ENCODE measurements around the gene KAZN.

KAZN gene

DNA sequence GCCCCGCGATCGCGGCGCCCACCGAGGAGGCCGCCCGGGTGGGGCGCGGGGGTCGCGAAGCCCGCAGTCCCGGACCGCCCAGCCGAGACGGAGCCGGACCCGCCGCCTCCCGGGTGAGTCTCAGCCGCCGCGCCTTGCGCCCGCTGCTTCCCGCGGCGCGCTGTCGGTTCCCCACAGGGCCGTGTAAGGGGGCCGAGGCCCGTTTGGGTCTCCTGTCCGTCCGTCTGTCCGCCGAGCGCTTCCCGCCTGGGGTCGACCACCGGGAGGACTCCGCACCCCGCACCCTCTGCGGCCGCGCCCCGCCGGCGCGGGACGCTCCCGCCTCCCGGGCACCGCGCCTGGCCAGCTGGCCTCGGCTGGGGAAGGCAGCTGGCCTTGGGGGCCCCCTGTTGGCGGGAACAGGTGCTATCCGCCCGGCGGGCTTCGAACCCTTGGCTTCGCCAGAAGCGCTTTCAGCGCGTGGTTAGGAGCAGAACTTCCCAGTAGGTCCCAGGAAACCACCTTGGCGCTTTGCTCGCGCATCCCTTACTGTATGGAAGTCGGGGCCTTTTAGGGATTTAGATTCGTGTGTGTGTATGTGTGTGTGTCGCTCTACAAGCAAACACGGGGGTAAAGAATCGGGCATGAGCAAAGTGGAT lies 555.5 kb downstream of the KAZN start (continued):
- TF ChIP-seq, protein P1, sequence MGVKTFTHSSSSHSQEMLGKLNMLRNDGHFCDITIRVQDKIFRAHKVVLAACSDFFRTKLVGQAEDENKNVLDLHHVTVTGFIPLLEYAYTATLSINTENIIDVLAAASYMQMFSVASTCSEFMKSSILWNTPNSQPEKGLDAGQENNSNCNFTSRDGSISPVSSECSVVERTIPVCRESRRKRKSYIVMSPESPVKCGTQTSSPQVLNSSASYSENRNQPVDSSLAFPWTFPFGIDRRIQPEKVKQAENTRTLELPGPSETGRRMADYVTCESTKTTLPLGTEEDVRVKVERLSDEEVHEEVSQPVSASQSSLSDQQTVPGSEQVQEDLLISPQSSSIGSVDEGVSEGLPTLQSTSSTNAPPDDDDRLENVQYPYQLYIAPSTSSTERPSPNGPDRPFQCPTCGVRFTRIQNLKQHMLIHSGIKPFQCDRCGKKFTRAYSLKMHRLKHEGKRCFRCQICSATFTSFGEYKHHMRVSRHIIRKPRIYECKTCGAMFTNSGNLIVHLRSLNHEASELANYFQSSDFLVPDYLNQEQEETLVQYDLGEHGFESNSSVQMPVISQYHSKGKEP (tag by site-specific recombination; IDR thresholded peaks at IDR 0.05): no peak
- TF ChIP-seq, protein P2, sequence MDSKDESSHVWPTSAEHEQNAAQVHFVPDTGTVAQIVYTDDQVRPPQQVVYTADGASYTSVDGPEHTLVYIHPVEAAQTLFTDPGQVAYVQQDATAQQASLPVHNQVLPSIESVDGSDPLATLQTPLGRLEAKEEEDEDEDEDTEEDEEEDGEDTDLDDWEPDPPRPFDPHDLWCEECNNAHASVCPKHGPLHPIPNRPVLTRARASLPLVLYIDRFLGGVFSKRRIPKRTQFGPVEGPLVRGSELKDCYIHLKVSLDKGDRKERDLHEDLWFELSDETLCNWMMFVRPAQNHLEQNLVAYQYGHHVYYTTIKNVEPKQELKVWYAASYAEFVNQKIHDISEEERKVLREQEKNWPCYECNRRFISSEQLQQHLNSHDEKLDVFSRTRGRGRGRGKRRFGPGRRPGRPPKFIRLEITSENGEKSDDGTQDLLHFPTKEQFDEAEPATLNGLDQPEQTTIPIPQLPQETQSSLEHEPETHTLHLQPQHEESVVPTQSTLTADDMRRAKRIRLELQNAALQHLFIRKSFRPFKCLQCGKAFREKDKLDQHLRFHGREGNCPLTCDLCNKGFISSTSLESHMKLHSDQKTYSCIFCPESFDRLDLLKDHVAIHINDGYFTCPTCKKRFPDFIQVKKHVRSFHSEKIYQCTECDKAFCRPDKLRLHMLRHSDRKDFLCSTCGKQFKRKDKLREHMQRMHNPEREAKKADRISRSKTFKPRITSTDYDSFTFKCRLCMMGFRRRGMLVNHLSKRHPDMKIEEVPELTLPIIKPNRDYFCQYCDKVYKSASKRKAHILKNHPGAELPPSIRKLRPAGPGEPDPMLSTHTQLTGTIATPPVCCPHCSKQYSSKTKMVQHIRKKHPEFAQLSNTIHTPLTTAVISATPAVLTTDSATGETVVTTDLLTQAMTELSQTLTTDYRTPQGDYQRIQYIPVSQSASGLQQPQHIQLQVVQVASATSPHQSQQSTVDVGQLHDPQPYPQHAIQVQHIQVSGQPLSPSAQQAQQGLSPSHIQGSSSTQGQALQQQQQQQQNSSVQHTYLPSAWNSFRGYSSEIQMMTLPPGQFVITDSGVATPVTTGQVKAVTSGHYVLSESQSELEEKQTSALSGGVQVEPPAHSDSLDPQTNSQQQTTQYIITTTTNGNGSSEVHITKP (tag by site-specific recombination; IDR thresholded peaks at IDR 0.05): no peak
- TF ChIP-seq ZNF354C (tag by site-specific recombination; IDR thresholded peaks at IDR 0.05; ENCODE audit: borderline replicate concordance, low read depth) (no peak), RBAK (tag by site-specific recombination; IDR thresholded peaks at IDR 0.05) (no peak), ZSCAN23 (tag by site-specific recombination; IDR thresholded peaks at IDR 0.05) (no peak), ZNF561 (tag by site-specific recombination; IDR thresholded peaks at IDR 0.05; ENCODE audit: borderline replicate concordance) (peak; percentile 81), ZNF184 (tag by site-specific recombination; IDR thresholded peaks at IDR 0.05) (0 out of 2 replicates have a peak, but pooled peaks have one; percentile 20), ZNF146 (tag by site-specific recombination; IDR thresholded peaks at IDR 0.05) (no peak), ZBTB8A (tag by site-specific recombination; IDR thresholded peaks at IDR 0.05) (peak; percentile 72; the same call in 1 of the 2 replicates), MZF1 (tag by site-specific recombination; IDR thresholded peaks at IDR 0.05; ENCODE audit: borderline replicate concordance) (no peak), ZNF660 (tag by site-specific recombination; IDR thresholded peaks at IDR 0.05) (peak; percentile 81), ZBTB48 (tag by site-specific recombination; IDR thresholded peaks at IDR 0.05) (peak; percentile 27; the same call in 1 of the 2 replicates), ZBTB20 (tag by site-specific recombination; IDR thresholded peaks at IDR 0.05) (no peak), SCRT2 (tag by site-specific recombination; IDR thresholded peaks at IDR 0.05) (0 out of 2 replicates have a peak, but pooled peaks have one; percentile 16), ZNF121 (tag by site-specific recombination; IDR thresholded peaks at IDR 0.05) (0 out of 2 replicates have a peak, but pooled peaks have one; percentile 8), ZEB2 (tag by site-specific recombination; IDR thresholded peaks at IDR 0.05) (peak; percentile 31)
- TF ChIP-seq, protein P3, sequence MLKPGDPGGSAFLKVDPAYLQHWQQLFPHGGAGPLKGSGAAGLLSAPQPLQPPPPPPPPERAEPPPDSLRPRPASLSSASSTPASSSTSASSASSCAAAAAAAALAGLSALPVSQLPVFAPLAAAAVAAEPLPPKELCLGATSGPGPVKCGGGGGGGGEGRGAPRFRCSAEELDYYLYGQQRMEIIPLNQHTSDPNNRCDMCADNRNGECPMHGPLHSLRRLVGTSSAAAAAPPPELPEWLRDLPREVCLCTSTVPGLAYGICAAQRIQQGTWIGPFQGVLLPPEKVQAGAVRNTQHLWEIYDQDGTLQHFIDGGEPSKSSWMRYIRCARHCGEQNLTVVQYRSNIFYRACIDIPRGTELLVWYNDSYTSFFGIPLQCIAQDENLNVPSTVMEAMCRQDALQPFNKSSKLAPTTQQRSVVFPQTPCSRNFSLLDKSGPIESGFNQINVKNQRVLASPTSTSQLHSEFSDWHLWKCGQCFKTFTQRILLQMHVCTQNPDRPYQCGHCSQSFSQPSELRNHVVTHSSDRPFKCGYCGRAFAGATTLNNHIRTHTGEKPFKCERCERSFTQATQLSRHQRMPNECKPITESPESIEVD (tag by site-specific recombination; IDR thresholded peaks at IDR 0.05): no peak
- TF ChIP-seq, protein P4, sequence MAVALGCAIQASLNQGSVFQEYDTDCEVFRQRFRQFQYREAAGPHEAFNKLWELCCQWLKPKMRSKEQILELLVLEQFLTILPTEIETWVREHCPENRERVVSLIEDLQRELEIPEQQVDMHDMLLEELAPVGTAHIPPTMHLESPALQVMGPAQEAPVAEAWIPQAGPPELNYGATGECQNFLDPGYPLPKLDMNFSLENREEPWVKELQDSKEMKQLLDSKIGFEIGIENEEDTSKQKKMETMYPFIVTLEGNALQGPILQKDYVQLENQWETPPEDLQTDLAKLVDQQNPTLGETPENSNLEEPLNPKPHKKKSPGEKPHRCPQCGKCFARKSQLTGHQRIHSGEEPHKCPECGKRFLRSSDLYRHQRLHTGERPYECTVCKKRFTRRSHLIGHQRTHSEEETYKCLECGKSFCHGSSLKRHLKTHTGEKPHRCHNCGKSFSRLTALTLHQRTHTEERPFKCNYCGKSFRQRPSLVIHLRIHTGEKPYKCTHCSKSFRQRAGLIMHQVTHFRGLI (tag by site-specific recombination; IDR thresholded peaks at IDR 0.05): peak; percentile 58; the same call in 1 of the 2 replicates
- TF ChIP-seq, protein P5, sequence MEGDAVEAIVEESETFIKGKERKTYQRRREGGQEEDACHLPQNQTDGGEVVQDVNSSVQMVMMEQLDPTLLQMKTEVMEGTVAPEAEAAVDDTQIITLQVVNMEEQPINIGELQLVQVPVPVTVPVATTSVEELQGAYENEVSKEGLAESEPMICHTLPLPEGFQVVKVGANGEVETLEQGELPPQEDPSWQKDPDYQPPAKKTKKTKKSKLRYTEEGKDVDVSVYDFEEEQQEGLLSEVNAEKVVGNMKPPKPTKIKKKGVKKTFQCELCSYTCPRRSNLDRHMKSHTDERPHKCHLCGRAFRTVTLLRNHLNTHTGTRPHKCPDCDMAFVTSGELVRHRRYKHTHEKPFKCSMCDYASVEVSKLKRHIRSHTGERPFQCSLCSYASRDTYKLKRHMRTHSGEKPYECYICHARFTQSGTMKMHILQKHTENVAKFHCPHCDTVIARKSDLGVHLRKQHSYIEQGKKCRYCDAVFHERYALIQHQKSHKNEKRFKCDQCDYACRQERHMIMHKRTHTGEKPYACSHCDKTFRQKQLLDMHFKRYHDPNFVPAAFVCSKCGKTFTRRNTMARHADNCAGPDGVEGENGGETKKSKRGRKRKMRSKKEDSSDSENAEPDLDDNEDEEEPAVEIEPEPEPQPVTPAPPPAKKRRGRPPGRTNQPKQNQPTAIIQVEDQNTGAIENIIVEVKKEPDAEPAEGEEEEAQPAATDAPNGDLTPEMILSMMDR (tag by site-specific recombination; IDR thresholded peaks at IDR 0.05): peak; percentile 77
- TF ChIP-seq, protein P6, sequence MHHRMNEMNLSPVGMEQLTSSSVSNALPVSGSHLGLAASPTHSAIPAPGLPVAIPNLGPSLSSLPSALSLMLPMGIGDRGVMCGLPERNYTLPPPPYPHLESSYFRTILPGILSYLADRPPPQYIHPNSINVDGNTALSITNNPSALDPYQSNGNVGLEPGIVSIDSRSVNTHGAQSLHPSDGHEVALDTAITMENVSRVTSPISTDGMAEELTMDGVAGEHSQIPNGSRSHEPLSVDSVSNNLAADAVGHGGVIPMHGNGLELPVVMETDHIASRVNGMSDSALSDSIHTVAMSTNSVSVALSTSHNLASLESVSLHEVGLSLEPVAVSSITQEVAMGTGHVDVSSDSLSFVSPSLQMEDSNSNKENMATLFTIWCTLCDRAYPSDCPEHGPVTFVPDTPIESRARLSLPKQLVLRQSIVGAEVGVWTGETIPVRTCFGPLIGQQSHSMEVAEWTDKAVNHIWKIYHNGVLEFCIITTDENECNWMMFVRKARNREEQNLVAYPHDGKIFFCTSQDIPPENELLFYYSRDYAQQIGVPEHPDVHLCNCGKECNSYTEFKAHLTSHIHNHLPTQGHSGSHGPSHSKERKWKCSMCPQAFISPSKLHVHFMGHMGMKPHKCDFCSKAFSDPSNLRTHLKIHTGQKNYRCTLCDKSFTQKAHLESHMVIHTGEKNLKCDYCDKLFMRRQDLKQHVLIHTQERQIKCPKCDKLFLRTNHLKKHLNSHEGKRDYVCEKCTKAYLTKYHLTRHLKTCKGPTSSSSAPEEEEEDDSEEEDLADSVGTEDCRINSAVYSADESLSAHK (tag by site-specific recombination; IDR thresholded peaks at IDR 0.05): no peak
- TF ChIP-seq, protein P7, sequence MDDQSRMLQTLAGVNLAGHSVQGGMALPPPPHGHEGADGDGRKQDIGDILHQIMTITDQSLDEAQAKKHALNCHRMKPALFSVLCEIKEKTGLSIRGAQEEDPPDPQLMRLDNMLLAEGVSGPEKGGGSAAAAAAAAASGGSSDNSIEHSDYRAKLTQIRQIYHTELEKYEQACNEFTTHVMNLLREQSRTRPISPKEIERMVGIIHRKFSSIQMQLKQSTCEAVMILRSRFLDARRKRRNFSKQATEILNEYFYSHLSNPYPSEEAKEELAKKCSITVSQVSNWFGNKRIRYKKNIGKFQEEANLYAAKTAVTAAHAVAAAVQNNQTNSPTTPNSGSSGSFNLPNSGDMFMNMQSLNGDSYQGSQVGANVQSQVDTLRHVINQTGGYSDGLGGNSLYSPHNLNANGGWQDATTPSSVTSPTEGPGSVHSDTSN (CRISPR knock-in tag; IDR thresholded peaks at IDR 0.05): peak; percentile 20; the same call in 1 of the 2 replicates
- TF ChIP-seq, protein P8, sequence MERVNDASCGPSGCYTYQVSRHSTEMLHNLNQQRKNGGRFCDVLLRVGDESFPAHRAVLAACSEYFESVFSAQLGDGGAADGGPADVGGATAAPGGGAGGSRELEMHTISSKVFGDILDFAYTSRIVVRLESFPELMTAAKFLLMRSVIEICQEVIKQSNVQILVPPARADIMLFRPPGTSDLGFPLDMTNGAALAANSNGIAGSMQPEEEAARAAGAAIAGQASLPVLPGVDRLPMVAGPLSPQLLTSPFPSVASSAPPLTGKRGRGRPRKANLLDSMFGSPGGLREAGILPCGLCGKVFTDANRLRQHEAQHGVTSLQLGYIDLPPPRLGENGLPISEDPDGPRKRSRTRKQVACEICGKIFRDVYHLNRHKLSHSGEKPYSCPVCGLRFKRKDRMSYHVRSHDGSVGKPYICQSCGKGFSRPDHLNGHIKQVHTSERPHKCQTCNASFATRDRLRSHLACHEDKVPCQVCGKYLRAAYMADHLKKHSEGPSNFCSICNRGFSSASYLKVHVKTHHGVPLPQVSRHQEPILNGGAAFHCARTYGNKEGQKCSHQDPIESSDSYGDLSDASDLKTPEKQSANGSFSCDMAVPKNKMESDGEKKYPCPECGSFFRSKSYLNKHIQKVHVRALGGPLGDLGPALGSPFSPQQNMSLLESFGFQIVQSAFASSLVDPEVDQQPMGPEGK (tag by site-specific recombination; IDR thresholded peaks at IDR 0.05): no peak

Data from HEK293 (cell line).